IPS-18a (cell line): Measurements from ENCODE around the gene PTPRK.

Experiments
- H3K27ac ChIP-seq: one replicate; pipeline ENCODE4 v1.5.1; 2013; ENCODE audit warnings: low read length
- H3K27me3 ChIP-seq: one replicate; pipeline ENCODE4 v1.6.1; 2013; ENCODE audit warnings: mild to moderate bottlenecking, low read length; ENCODE audit not compliant: control insufficient read depth, insufficient read depth
- H3K36me3 ChIP-seq: one replicate; pipeline ENCODE4 v1.6.1; 2013; ENCODE audit warnings: low read depth, low read length; ENCODE audit not compliant: control insufficient read depth
- H3K4me1 ChIP-seq: one replicate; pipeline ENCODE4 v1.6.1; 2013; ENCODE audit warnings: low read depth, low read length; ENCODE audit not compliant: control insufficient read depth
- H3K4me3 ChIP-seq: one replicate; pipeline ENCODE4 v1.5.1; 2013; ENCODE audit warnings: low read length
- H3K9ac ChIP-seq: one replicate; pipeline ENCODE4 v1.6.1; 2013; ENCODE audit warnings: mild to moderate bottlenecking, low read length, moderate library complexity
- H3K9me3 ChIP-seq: one replicate; pipeline ENCODE4 v1.6.1; 2013; ENCODE audit warnings: low read depth, low read length; ENCODE audit not compliant: control insufficient read depth

Gene PTPRK

GRCh38 chr6:128200789-128201188, 319.6 kb downstream of the PTPRK start:
- Histone ChIP-seq H3K36me3 (no peaks in the 10 kb centered on the region), H3K4me3 (no peak overlapping the region), H3K9ac (no peak overlapping the region), H3K4me1 (no peaks in the 10 kb centered on the region), H3K9me3 (no peaks in the 10 kb centered on the region), H3K27me3 (no peaks in the 10 kb centered on the region), H3K27ac (no peak overlapping the region)

DNA sequence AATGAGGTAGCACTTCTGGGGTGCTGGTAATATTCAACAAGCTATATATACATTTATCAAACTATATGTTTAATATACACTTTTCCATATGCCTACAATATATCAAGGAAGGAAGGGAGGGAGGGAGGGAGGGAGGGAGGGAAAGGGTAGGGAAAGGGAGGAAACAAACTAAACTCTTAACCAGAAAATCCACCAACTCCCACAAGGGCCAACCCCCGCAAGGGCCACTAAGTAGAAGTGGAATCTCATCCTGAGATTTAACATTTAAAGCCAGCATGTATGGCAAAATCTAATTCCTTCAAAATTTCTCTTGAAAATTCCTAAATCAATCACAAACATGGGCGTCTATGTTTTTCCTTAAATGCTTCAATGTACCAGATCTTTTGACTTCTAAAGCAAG, 320.9 kb downstream of the PTPRK start:
- Histone ChIP-seq H3K36me3 (no peaks in the 10 kb centered on the region), H3K4me3 (no peak overlapping the region), H3K9ac (no peak overlapping the region), H3K4me1 (no peaks in the 10 kb centered on the region), H3K27me3 (no peaks in the 10 kb centered on the region), H3K9me3 (no peaks in the 10 kb centered on the region), H3K27ac (no peak overlapping the region)

DNA sequence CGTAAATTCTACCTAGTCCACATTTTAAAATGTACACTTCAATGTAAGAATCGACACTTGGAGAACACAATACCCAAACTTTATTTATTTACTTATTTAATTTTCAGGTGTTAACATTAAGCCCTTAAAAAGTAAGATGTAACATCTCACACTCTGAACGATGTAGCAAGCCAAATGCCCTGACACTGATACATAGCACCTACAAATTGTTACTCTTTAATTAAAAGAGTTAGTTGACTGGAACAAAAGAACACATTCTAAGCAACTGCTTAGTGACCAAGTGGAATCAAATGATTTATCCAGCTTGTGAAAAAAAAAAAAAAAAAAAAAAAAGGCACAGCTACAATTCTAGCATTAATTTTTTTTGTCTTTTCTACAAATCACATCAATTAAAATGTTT, 327.4 kb downstream of the PTPRK start:
- Histone ChIP-seq H3K4me3 (no peak overlapping the region), H3K9ac (no peak overlapping the region), H3K4me1 (no peaks in the 10 kb centered on the region), H3K36me3 (no peaks in the 10 kb centered on the region), H3K27ac (no peak overlapping the region), H3K9me3 (no peaks in the 10 kb centered on the region), H3K27me3 (no peaks in the 10 kb centered on the region)

DNA sequence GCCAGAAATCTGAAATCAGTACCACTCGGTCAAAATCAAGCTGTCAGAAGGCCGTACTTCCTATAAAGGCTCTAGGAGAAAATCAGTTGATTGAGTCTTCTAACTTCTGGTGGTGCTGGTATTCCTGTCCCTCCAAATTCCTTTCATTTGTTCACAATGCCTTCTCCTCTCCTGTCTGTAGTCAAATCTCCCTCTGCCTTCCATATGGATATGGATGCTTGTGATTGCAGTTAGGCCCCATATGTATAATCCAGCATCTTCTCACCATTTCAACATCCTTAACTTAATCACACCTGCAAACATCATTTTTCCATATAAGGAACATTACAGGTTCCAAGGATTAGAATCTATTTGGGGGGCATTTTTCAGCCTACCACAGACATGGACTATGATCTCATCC, 331.7 kb downstream of the PTPRK start:
- H3K4me3 ChIP-seq: no peak overlapping the region
- no peaks in the 10 kb centered on the region for H3K27me3 ChIP-seq
- no peaks in the 10 kb centered on the region for H3K4me1 ChIP-seq
- H3K36me3 ChIP-seq: peaks cover 6% of the 10 kb centered on the region
- H3K27ac ChIP-seq: no peak overlapping the region
- no peaks in the 10 kb centered on the region for H3K9me3 ChIP-seq
- H3K9ac ChIP-seq: no peak overlapping the region

- no peaks in the 10 kb centered on the region for H3K27me3 ChIP-seq
- no peak overlapping the region for H3K9ac ChIP-seq
Measured at GRCh38 chr6:128186729-128187128, 333.7 kb downstream of the PTPRK start.

GRCh38 chr6:128179876-128180438, 340.4 kb downstream of the PTPRK start:
- H3K27ac ChIP-seq: no peak overlapping the region
- no peaks in the 10 kb centered on the region for H3K9me3 ChIP-seq
- no peaks in the 10 kb centered on the region for H3K27me3 ChIP-seq
- peaks cover 6% of the 10 kb centered on the region for H3K36me3 ChIP-seq
- H3K4me3 ChIP-seq: no peak overlapping the region
- no peaks in the 10 kb centered on the region for H3K4me1 ChIP-seq
- no peak overlapping the region for H3K9ac ChIP-seq

More at GRCh38 chr6:128186729-128187128, 333.7 kb downstream of the PTPRK start:
- H3K4me3 ChIP-seq: no peak overlapping the region
- H3K9me3 ChIP-seq: no peaks in the 10 kb centered on the region
- peaks cover 6% of the 10 kb centered on the region for H3K36me3 ChIP-seq
- H3K27ac ChIP-seq: no peak overlapping the region
- H3K4me1 ChIP-seq: no peaks in the 10 kb centered on the region

DNA sequence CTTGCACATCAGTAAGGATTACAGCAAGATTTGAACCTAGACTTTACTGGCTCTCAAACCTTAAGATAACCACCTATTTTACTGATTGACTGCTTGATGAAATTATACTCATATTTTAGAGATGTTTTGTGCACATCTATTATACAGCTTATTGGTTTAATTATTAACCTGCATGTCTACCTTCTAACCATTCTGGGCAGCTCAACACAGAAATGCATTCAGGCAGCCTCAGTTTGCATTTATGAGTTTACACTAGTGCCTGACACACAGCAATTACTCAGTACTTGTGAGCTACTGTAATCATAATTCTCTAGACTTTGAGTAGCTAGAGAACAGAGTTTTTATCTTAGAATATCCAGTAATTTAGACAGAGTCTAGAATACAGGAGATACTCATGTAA, 345.7 kb downstream of the PTPRK start:
- H3K9ac ChIP-seq: no peak overlapping the region
- H3K9me3 ChIP-seq: no peaks in the 10 kb centered on the region
- no peak overlapping the region for H3K27ac ChIP-seq
- no peaks in the 10 kb centered on the region for H3K27me3 ChIP-seq
- no peaks in the 10 kb centered on the region for H3K36me3 ChIP-seq
- no peaks in the 10 kb centered on the region for H3K4me1 ChIP-seq
- no peak overlapping the region for H3K4me3 ChIP-seq

- Histone ChIP-seq H3K4me3 (no peak overlapping the region), H3K9me3 (no peaks in the 10 kb centered on the region), H3K27ac (no peak overlapping the region), H3K9ac (no peak overlapping the region), H3K4me1 (no peaks in the 10 kb centered on the region), H3K36me3 (no peaks in the 10 kb centered on the region), H3K27me3 (no peaks in the 10 kb centered on the region)
Measured at GRCh38 chr6:128172752-128173682, 347.4 kb downstream of the PTPRK start.

DNA sequence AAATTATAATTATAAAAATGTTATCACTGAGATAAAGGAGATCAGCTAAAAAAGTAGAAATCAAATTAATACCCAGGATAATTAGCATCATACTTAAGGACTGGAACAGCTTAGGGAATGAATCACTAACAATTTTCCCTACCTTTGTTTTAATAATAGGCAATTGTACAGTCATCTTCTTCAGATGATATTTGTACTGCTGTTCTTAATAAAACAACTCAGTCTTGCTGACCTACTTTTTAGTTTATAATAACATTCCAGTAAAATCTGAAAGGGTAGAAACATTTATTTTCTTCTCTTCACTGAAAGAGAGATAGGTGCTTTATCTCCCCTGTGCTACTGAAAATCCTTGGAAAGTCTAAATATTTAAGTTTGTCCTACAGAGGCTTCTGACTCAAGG, 348.3 kb downstream of the PTPRK start:
- Histone ChIP-seq H3K4me1 (no peaks in the 10 kb centered on the region), H3K27ac (no peak overlapping the region), H3K27me3 (no peaks in the 10 kb centered on the region), H3K36me3 (no peaks in the 10 kb centered on the region), H3K9ac (no peak overlapping the region), H3K9me3 (no peaks in the 10 kb centered on the region), H3K4me3 (no peak overlapping the region)

DNA sequence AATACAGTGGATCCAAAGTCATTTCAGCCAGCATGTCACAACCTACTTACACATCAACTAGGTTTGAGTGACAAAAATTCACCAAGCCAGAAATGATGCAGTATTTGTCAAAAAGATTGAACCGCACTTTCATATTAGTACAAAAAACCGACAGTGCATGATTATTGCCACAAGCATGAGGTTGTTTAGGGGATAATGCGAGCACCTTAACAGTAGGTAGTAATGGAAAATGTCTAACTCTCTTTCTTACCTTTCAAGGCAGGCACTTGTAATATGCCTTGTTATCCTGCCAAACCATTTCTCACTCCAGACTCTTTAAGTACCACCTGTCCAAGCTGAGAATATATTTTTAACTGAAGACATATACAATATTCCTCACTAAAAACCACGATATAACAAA, 349.2 kb downstream of the PTPRK start:
- H3K27me3 ChIP-seq: no peaks in the 10 kb centered on the region
- no peaks in the 10 kb centered on the region for H3K4me1 ChIP-seq
- H3K9me3 ChIP-seq: no peaks in the 10 kb centered on the region
- H3K9ac ChIP-seq: no peak overlapping the region
- no peaks in the 10 kb centered on the region for H3K36me3 ChIP-seq
- no peak overlapping the region for H3K4me3 ChIP-seq
- H3K27ac ChIP-seq: no peak overlapping the region

- Histone ChIP-seq H3K9me3 (no peaks in the 10 kb centered on the region), H3K27ac (no peak overlapping the region), H3K9ac (no peak overlapping the region), H3K4me1 (no peaks in the 10 kb centered on the region), H3K36me3 (no peaks in the 10 kb centered on the region), H3K4me3 (no peak overlapping the region), H3K27me3 (no peaks in the 10 kb centered on the region)
Measured at GRCh38 chr6:128168244-128168643, 352.2 kb downstream of the PTPRK start.

GRCh38 chr6:128167552-128167951, 352.8 kb downstream of the PTPRK start:
- H3K36me3 ChIP-seq: no peaks in the 10 kb centered on the region
- no peak overlapping the region for H3K9ac ChIP-seq
- H3K4me1 ChIP-seq: no peaks in the 10 kb centered on the region
- H3K4me3 ChIP-seq: no peak overlapping the region
- H3K9me3 ChIP-seq: no peaks in the 10 kb centered on the region
- H3K27ac ChIP-seq: no peak overlapping the region
- H3K27me3 ChIP-seq: no peaks in the 10 kb centered on the region
